Neuronal stem cell (in vitro differentiated cells): ENCODE results near the gene ZNF679. TPM values are rescaled to one million over a fixed set of nuclear protein-coding genes. Genes with fewer than 3 reads are reported as not detected.
"Not testable (repeated sequence)": the region's sequence is repeated elsewhere in the genome, so short reads cannot be mapped to it uniquely, and the experiment has no call there.

Experiments
- DNase-seq: peaks from one replicate; pipeline ENCODE4 v3.0.0-alpha.2; 2013; ENCODE audit warnings: low spot score
- H2AFZ ChIP-seq: one replicate; pipeline ENCODE4 v1.6.1; 2013; ENCODE audit warnings: mild to moderate bottlenecking, low read length, inconsistent platforms
- H2AK5ac ChIP-seq: 2 replicates; pipeline ENCODE4 v1.6.1; 2013; ENCODE audit warnings: low read depth, mild to moderate bottlenecking, inconsistent platforms, low read length, moderate library complexity, mixed read lengths
- H2BK120ac ChIP-seq: 2 replicates; pipeline ENCODE4 v1.6.1; 2013; ENCODE audit warnings: low read depth, mild to moderate bottlenecking, inconsistent platforms, low read length, moderate library complexity, mixed read lengths
- H2BK12ac ChIP-seq: one replicate; pipeline ENCODE4 v1.6.1; 2013; ENCODE audit warnings: low read length, inconsistent platforms
- H2BK15ac ChIP-seq: 2 replicates; pipeline ENCODE4 v1.6.1; 2013; ENCODE audit warnings: mild to moderate bottlenecking, low read length, inconsistent platforms, mixed read lengths
- H2BK5ac ChIP-seq: one replicate; pipeline ENCODE4 v1.6.1; 2013; ENCODE audit warnings: inconsistent platforms, mild to moderate bottlenecking, low read length, moderate library complexity
- H3K14ac ChIP-seq: one replicate; pipeline ENCODE4 v1.6.1; 2013; ENCODE audit warnings: low read length, inconsistent platforms
- H3K18ac ChIP-seq: 2 replicates; pipeline ENCODE4 v1.6.1; 2013; ENCODE audit warnings: low read length, inconsistent platforms
- H3K23ac ChIP-seq: 2 replicates; pipeline ENCODE4 v1.6.1; 2013; ENCODE audit warnings: low read depth, mild to moderate bottlenecking, mixed read lengths, low read length, inconsistent platforms; ENCODE audit not compliant: poor library complexity
- H3K27ac ChIP-seq: replicated peaks from 3 replicates; pipeline ENCODE4 v1.5.1; 2013; ENCODE audit warnings: low read length, inconsistent platforms
- H3K27me3 ChIP-seq, 3 experiments: 2 replicates each; pipeline ENCODE4 v1.6.1; 2013; ENCODE audit warnings: low read length in 3 of 3, mild to moderate bottlenecking in 2 of 3, inconsistent platforms in 1 of 3, low read depth in 1 of 3, mixed read lengths in 1 of 3, moderate library complexity in 1 of 3; ENCODE audit not compliant: control insufficient read depth in 3 of 3, insufficient read depth in 3 of 3
- H3K36me3 ChIP-seq, 2 donors: replicated peaks in 1 of 2; 2 replicates each; pipeline ENCODE4 v1.6.1; 2013; ENCODE audit warnings: low read length in 2 of 2; ENCODE audit not compliant: control insufficient read depth in 2 of 2, insufficient read depth in 2 of 2
- H3K4ac ChIP-seq: 2 replicates; pipeline ENCODE4 v1.6.1; 2013; ENCODE audit warnings: inconsistent platforms, mild to moderate bottlenecking, low read length, moderate library complexity
- H3K4me1 ChIP-seq, 2 donors: 1 replicate in 1 of 2; 2 replicates in 1 of 2; pipeline ENCODE4 v1.6.1; 2013; ENCODE audit warnings: low read length in 2 of 2, low read depth in 1 of 2; ENCODE audit not compliant: control insufficient read depth in 2 of 2, insufficient read depth in 1 of 2
- H3K4me2 ChIP-seq: one replicate; pipeline ENCODE4 v1.6.1; 2013; ENCODE audit warnings: mild to moderate bottlenecking, low read length, inconsistent platforms; ENCODE audit not compliant: insufficient read depth, poor library complexity, severe bottlenecking
- H3K4me3 ChIP-seq, 2 donors: 2 replicates each; pipeline ENCODE4 v1.5.1; 2013; ENCODE audit warnings: low read length in 2 of 2, mild to moderate bottlenecking in 2 of 2, inconsistent platforms in 1 of 2, moderate library complexity in 1 of 2
- H3K79me1 ChIP-seq: one replicate; pipeline ENCODE4 v1.6.1; 2013; ENCODE audit warnings: low read depth, mild to moderate bottlenecking, inconsistent platforms, low read length, moderate library complexity
- H3K9ac ChIP-seq: one replicate; pipeline ENCODE4 v1.6.1; 2013; ENCODE audit warnings: mild to moderate bottlenecking, low read depth, low read length, inconsistent platforms; ENCODE audit not compliant: poor library complexity
- H3K9me3 ChIP-seq, 2 donors: replicated peaks in 1 of 2; 2 replicates each; pipeline versions ENCODE3 to v1.6.1; 2013; ENCODE audit warnings: low read length in 2 of 2, mild to moderate bottlenecking in 2 of 2, inconsistent platforms in 1 of 2, low read depth in 1 of 2, mixed read lengths in 1 of 2, moderate library complexity in 1 of 2; ENCODE audit not compliant: control insufficient read depth in 2 of 2, insufficient read depth in 1 of 2
- H4K8ac ChIP-seq: one replicate; pipeline ENCODE4 v1.6.1; 2013; ENCODE audit warnings: low read depth, mild to moderate bottlenecking, inconsistent platforms, low read length, moderate library complexity
- H4K91ac ChIP-seq: one replicate; pipeline ENCODE4 v1.6.1; 2013; ENCODE audit warnings: low read length, low read depth, mild to moderate bottlenecking, inconsistent platforms; ENCODE audit not compliant: poor library complexity
- WGBS, 2 donors: extraction: QIAGEN DNeasy Blood & Tissue Kit; methylation state at CpG; one replicate each; pipeline ENCODE4 v1.1.7; 2013; ENCODE audit warnings: missing lambda C conversion rate in 2 of 2, mixed read lengths in 1 of 2; ENCODE audit not compliant: insufficient read length in 2 of 2, insufficient replicate concordance in 1 of 2; ENCODE audit errors: extremely low coverage in 2 of 2; 5-methylcytosine and 5-hydroxymethylcytosine counted together
- polyA plus RNA-seq, 2 experiments: library from polyadenylated mRNA; stranded (reverse); fragments of 200-250 nt; gene quantifications; one replicate each; pipeline ENCODE4 v1.2.3, GENCODE V29; 2013

The ZNF679 gene
- not detected for polyA plus RNA-seq (2013, experiment 1 of 2)
- polyA plus RNA-seq (2013, experiment 2 of 2): not detected

DNA sequence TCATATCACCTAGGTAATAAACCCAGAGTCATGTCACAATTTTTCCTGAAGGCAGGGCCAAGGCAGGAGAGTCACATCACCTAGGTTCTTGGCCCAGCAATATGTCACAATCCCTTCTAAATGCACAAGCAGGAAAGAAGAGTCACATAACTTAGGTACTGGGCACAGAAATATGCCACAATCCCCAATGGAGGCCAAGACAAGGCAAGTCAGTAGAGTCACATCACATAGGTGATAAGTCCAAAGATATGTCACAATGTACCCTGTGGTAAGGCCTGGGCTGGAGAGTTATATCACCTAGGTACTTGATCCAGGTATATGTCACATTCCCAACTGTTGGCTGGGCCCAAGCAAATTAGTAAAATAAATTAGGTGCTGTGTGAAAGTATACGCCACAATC lies at the start of gene ZNF679:
Gene ZNF679 (plus strand): TSS at position 301 of the 400 bp plus-strand sequence. CDS start 20,644 bp downstream, outside the sequence.
- H2BK15ac ChIP-seq, H3K9ac ChIP-seq, H3K4ac ChIP-seq, H4K8ac ChIP-seq, H3K27me3 ChIP-seq, H4K91ac ChIP-seq, H3K23ac ChIP-seq, H2AFZ ChIP-seq, H3K79me1 ChIP-seq, H3K4me1 ChIP-seq, H2AK5ac ChIP-seq, H3K27ac ChIP-seq, H3K14ac ChIP-seq, H2BK5ac ChIP-seq, H3K4me3 ChIP-seq, H3K18ac ChIP-seq, H3K4me2 ChIP-seq, H2BK120ac ChIP-seq, H2BK12ac ChIP-seq, DNase-seq, H3K36me3 ChIP-seq: not testable (repeated sequence)
- no CpG with 5 or more reads among the region's 1 CpG for WGBS, 2 donors
- peaks cover 0 to 36% of the 10 kb centered on the region in 2 donors for H3K9me3 ChIP-seq

DNA sequence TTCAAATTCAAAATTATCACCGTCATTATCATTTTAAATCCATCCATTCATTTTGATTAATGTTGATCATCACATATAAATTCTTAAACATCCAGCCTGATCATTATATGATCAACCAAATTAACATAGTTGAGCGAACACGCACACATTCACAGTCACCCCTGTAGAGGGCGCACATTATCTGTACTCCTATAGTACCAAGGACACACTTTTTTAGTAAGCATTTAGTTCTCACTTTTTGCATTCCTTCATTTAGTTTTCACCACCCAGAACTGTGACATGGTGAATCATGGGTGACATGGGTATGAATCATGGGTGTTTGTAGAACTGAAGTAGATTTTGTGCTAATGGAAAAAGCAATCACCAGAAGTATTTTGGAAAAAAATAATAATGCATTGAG lies 47.3 kb upstream of the ZNF679 start:
- DNase-seq: no peak
- Histone ChIP-seq H3K79me1 (no peaks in the 10 kb centered on the region), H2BK5ac (no peak overlapping the region)

GRCh38 chr7:64181586-64181985 lies 46.7 kb upstream of the ZNF679 start:
- no peak overlapping the region for H3K4ac ChIP-seq
- H3K9ac ChIP-seq: no peak overlapping the region
- no peak overlapping the region for H2AFZ ChIP-seq
- no peak overlapping the region for H2BK15ac ChIP-seq
- DNase-seq: no peak
- no peak overlapping the region for H3K18ac ChIP-seq
- H2BK5ac ChIP-seq: no peak overlapping the region
- H3K27ac ChIP-seq: no peak overlapping the region
- H2BK120ac ChIP-seq: no peak overlapping the region
- H3K4me1 ChIP-seq: no peaks in the 10 kb centered on the region
- no peak overlapping the region for H2AK5ac ChIP-seq
- no peaks in the 10 kb centered on the region for H3K79me1 ChIP-seq
- no peak overlapping the region for H4K8ac ChIP-seq
- no peak overlapping the region for H2BK12ac ChIP-seq
- no peak overlapping the region for H3K14ac ChIP-seq
- H3K4me2 ChIP-seq: no peak overlapping the region
- no peaks in the 10 kb centered on the region for H3K27me3 ChIP-seq
- WGBS, 2 donors: no CpG with 5 or more reads among the region's 46 CpGs
- no peaks in the 10 kb centered on the region for H3K36me3 ChIP-seq
- peaks cover 0 to 28% of the 10 kb centered on the region in 2 donors for H3K9me3 ChIP-seq
- no peak overlapping the region for H4K91ac ChIP-seq
- H3K23ac ChIP-seq: no peak overlapping the region
- no peak overlapping the region for H3K4me3 ChIP-seq

More for the DNA sequence above, 47.3 kb upstream of the ZNF679 start:
- no peaks in the 10 kb centered on the region for H3K27me3 ChIP-seq
- H3K4me2 ChIP-seq: no peak overlapping the region
- no peak overlapping the region for H3K14ac ChIP-seq
- no peaks in the 10 kb centered on the region for H3K4me1 ChIP-seq
- no peak overlapping the region for H3K9ac ChIP-seq
- H3K36me3 ChIP-seq: no peaks in the 10 kb centered on the region
- H2BK15ac ChIP-seq: no peak overlapping the region
- H3K4ac ChIP-seq: no peak overlapping the region
- H3K23ac ChIP-seq: no peak overlapping the region
- no peak overlapping the region for H4K8ac ChIP-seq
- peaks cover 0 to 28% of the 10 kb centered on the region in 2 donors for H3K9me3 ChIP-seq
- H3K4me3 ChIP-seq: no peak overlapping the region
- H2BK120ac ChIP-seq: no peak overlapping the region
- no peak overlapping the region for H2AK5ac ChIP-seq
- H2BK12ac ChIP-seq: no peak overlapping the region
- no peak overlapping the region for H3K18ac ChIP-seq
- no CpG with 5 or more reads among the region's 4 CpGs for WGBS, 2 donors
- no peak overlapping the region for H4K91ac ChIP-seq
- H3K27ac ChIP-seq: no peak overlapping the region
- no peak overlapping the region for H2AFZ ChIP-seq

DNA sequence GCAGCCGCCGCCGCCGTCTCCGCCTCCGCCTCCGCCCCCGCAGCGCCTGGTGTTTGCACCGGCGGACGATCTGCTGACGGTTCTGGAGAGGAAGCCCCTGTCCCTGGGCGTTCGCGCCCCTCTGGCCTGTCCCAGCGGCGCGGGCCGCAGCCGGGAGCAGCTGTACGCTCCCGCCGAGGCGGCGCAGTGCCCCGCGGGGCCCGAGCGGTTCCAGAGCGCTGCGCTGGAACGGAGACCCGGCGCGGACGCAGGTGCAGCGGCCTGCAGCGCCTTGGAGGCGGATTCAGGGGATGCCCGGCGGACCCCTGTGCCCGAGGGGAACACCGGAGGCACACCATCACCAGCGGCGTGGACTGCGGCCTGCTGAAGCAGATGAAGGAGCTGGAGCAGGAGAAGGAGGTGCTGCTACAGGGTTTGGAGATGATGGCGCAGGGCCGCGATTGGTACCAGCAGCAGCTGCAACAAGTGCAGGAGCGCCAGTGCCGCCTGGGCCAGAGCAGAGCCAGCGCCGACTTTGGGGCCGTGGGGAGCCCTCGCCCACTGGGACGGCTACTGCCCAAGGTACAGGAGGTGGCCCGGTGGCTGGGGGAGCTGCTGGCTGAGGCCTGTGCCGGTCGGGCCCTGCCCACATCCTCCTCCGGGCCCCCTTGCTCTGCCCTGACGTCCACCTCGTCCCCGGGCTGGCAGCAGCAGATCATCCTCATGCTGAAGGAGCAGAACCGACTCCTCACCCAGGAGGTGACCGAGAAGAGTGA lies 46.1 kb upstream of the ZNF679 start:
- no peak overlapping the region for H3K18ac ChIP-seq

More for the DNA sequence above, 46.1 kb upstream of the ZNF679 start:
- Histone ChIP-seq H3K79me1 (no peaks in the 10 kb centered on the region), H3K4ac (no peak overlapping the region), H3K14ac (no peak overlapping the region), H2AFZ (no peak overlapping the region), H3K9me3 (peaks cover 0 to 28% of the 10 kb centered on the region in 2 donors), H3K27ac (no peak overlapping the region), H2BK12ac (no peak overlapping the region), H2BK15ac (no peak overlapping the region), H3K4me1 (no peaks in the 10 kb centered on the region), H4K91ac (no peak overlapping the region), H3K9ac (no peak overlapping the region), H3K36me3 (no peaks in the 10 kb centered on the region), H2BK120ac (no peak overlapping the region), H3K27me3 (no peaks in the 10 kb centered on the region), H4K8ac (no peak overlapping the region), H3K4me3 (no peak overlapping the region), H2BK5ac (no peak overlapping the region), H2AK5ac (no peak overlapping the region), H3K4me2 (no peak overlapping the region), H3K23ac (no peak overlapping the region)
- WGBS, 2 donors: no CpG with 5 or more reads among the region's 66 CpGs
- DNase-seq: no peak
